NCI-H2107 (cell line): ENCODE measurements around the gene LAMTOR4.
"Not testable (repeated sequence)": the region's sequence is repeated elsewhere in the genome, so short reads cannot be mapped to it uniquely, and the experiment has no call there.

Source experiments
- DNase-seq: peaks from one replicate; lab custom pipeline; 2025; lab: John Stamatoyannopoulos, UW

LAMTOR4 gene

GRCh38 chr7:100171087-100171681 lies 22.5 kb downstream of the LAMTOR4 start:
- no peak for DNase-seq

- DNase-seq: no peak
Observed at GRCh38 chr7:100171840-100172239, 23.1 kb downstream of the LAMTOR4 start.

GRCh38 chr7:100173806-100174495 lies 25.2 kb downstream of the LAMTOR4 start:
- no peak for DNase-seq

GRCh38 chr7:100174582-100174981 lies 25.9 kb downstream of the LAMTOR4 start:
- no peak for DNase-seq

- no peak for DNase-seq
Observed at GRCh38 chr7:100175296-100175935, 26.7 kb downstream of the LAMTOR4 start.

- DNase-seq: no peak
Observed at GRCh38 chr7:100176096-100177044, 27.7 kb downstream of the LAMTOR4 start.

- DNase-seq: peak; percentile 96
Observed at GRCh38 chr7:100177045-100178001, 28.6 kb downstream of the LAMTOR4 start, which contains the start of the genes GPC2 and STAG3. TSS of gene GPC2 (minus strand) at chr7:100177381. CDS start at chr7:100177199, 182 bp downstream. TSS of gene STAG3 (plus strand) at chr7:100177918. CDS start at chr7:100180557, 2,639 bp downstream.

- not testable (repeated sequence) for DNase-seq
Observed at GRCh38 chr7:100180084-100180483, 31.4 kb downstream of the LAMTOR4 start.

- DNase-seq: not testable (repeated sequence)
Observed at GRCh38 chr7:100182616-100183015, 33.9 kb downstream of the LAMTOR4 start.

GRCh38 chr7:100183090-100183489 lies 34.4 kb downstream of the LAMTOR4 start:
- not testable (repeated sequence) for DNase-seq

- no peak for DNase-seq
Observed at GRCh38 chr7:100185726-100186125, 37.0 kb downstream of the LAMTOR4 start.

- DNase-seq: no peak
Observed at GRCh38 chr7:100189061-100189460, 40.3 kb downstream of the LAMTOR4 start.

GRCh38 chr7:100190048-100190711 lies 41.5 kb downstream of the LAMTOR4 start:
- DNase-seq: no peak

GRCh38 chr7:100191775-100192174 lies 43.1 kb downstream of the LAMTOR4 start:
- DNase-seq: no peak

GRCh38 chr7:100192281-100192862 lies 43.7 kb downstream of the LAMTOR4 start:
- DNase-seq: not testable (repeated sequence)

- DNase-seq: no peak
Observed at GRCh38 chr7:100192969-100193368, 44.3 kb downstream of the LAMTOR4 start.

GRCh38 chr7:100195222-100195621 lies 46.5 kb downstream of the LAMTOR4 start:
- no peak for DNase-seq

- not testable (repeated sequence) for DNase-seq
Observed at GRCh38 chr7:100195901-100196322, 47.2 kb downstream of the LAMTOR4 start.

- DNase-seq: no peak
Observed at GRCh38 chr7:100198266-100198665, 49.5 kb downstream of the LAMTOR4 start.

GRCh38 chr7:100200693-100201092 lies 52.0 kb downstream of the LAMTOR4 start:
- DNase-seq: no peak
